NCI-H1105 treated with DMSO at 0.1 percent for 48 hours (cell line): ENCODE measurements around the gene ERBB4.
"Not testable (repeated sequence)": the region's sequence is repeated elsewhere in the genome, so short reads cannot be mapped to it uniquely, and the experiment has no call there.

ENCODE experiments used
- DNase-seq: peaks from one replicate; lab custom pipeline; 2025; lab: John Stamatoyannopoulos, UW

The ERBB4 gene

GRCh38 chr2:212078103-212078502, 460.5 kb downstream of the ERBB4 start:
- no peak for DNase-seq

GRCh38 chr2:212076456-212076855, 462.1 kb downstream of the ERBB4 start:
- DNase-seq: no peak

- DNase-seq: no peak
These were observed 465.2 kb downstream of the ERBB4 start for GRCh38 chr2:212073360-212073759.

DNA sequence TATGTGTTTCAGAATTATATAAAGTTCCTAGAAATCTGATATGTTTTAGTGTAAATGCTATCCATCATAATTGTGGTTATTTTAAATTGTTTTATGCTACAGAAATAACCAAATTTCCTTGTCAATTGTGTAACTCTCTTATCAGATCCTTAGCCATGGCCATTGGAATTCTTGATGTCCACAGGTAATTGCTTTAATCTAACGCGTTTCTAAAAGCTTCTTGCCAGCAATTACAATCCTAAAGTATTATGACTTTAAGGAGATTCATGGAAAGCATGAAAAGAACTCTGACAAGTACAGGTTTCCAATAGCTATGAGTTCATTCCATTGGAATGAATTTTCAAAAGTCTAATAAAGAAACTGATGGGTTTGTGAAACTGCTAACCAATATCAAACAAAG, 472.1 kb downstream of the ERBB4 start:
- DNase-seq: no peak

DNA sequence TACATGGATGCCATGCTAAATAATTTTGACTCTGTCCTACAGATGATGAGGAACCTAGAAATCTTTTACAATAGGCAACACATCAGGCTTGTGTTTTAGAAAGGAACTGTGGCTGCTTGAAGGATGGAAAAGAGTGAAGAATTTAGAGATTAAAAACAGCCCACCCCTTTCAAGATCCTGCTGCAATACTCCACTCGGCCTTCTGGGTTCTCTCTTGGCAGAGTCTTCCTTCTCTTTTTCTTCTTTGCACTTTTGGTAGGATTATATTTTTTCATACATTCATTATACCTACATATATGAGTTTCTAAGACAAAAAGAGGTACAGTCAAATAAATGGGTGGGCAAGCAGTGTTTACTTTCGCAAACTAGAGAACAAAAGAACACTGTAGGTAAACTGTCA, 474.3 kb downstream of the ERBB4 start:
- DNase-seq: no peak

- DNase-seq: no peak
These were observed 486.0 kb downstream of the ERBB4 start for GRCh38 chr2:212052412-212053159.

DNA sequence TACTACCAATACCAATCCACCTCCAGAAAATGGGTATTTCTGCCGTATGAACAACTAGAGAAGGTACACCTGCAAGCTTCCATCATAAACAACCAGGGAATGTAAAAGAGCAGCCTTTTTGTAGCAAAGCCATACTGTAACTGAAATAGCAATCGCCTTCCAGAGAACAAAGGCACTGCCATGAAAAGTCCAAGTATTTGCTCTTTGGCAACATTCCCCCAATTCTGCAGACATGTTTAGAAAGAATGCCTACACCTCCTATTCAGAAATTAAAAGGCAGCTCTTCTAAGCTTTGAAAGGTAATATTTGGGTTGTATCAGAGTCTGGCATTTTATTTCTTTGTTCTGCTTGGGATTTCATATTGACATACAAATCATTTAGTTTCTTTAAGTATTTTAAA, 487.7 kb downstream of the ERBB4 start:
- no peak for DNase-seq

DNA sequence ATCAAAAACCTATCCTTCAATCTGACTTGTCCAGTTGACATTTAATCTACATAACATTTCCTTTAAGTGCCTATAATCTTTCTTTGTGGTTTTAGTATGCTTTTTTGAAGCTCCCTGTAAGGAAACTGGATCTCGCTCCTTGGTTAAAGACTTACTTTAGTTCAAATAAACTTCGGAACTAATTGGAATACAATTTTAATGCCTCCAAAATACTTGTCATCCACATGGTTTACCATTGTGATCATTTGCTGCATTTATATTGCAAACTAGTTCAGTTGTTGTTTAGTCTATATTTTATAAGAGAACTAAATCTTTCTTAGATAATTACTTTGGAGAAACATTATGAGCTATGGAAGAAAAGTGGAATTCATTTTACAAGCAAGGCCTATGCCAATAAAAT, 496.0 kb downstream of the ERBB4 start:
- DNase-seq: no peak

- DNase-seq: no peak
These were observed 501.5 kb downstream of the ERBB4 start for GRCh38 chr2:212037062-212037461.

DNA sequence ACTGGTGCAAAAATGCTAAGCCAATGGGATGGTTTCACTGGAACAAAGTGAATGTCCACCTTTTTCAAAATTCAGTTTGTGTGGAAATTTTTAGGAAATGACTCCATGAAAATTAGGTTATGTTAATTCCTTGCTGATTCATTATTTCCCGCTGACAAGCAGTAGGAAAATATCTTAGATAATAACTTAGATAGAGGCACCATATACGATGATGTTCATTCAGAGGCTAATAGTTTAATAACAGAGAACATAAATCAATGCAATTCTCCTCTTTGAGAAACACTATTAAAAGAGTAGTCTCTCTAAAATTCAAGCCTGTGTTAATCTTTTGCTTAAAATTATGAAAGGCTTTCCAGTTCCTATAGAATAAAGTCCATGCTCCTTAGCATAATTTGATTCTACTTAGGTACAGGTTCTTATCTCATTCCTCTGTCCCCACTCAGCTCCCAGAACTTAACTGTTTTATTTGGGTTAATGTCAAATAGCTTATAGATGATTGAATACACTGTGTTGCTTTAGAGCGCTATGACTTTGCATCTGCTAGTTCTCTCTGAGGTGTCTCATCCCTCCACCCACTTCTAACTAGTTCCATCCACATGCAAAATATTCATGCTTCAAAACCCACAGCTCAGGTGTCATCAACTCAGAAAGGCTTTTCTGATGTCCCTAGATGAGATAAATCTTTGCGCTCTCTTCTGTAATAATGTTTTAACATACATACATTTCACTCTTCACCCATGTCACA, 503.6 kb downstream of the ERBB4 start:
- no peak for DNase-seq

- DNase-seq: no peak
These were observed 504.7 kb downstream of the ERBB4 start for GRCh38 chr2:212033888-212034287.

DNA sequence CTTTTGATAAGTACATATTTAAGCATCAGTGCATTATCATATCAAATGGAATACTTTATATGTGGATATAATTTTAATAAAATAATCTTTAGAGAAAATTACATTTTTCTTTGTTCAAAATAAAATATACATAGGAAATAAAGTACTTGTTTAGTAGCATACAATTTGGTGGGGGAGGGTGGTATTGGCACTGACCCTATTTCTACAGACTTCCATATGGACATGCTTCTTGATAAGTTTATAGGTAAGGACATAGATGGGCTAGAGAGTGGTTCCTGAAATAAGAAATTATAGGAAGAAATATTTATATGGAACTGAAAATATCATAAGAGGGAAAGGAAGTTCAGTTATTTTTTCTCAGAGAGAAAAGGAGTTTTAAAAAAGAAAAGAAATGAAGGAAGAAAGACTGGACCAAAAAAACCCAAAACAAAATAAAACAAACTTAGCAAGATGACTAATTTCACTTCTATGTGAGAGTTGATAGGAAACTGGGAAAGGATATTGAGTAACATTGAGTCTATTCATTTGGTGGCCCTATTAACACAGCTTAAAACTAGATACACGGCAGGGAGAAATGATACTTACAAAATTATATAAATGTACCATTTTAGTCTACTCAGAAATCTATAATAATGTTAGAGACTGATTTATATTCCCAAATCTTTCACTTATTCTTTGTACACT, 505.9 kb downstream of the ERBB4 start:
- DNase-seq: no peak

DNA sequence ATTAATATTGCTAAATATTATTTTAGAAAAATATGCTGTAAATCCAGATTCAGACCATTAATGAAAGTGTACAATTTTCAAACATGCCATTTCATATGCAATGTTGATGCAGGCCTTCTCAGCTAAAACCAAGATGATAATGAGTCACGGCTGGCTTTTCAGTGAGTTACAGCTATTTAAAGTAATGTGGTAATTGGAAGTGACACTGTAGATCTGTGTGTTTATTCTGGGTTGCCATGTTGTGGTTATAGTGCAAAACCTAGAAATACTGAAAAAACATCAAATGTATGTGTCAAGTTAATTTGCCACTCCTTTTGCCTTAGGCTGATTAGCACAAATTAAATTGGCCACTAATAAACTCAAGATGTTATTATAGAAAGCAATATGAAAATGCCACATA, 506.6 kb downstream of the ERBB4 start:
- DNase-seq: no peak

GRCh38 chr2:212030709-212031108, 507.9 kb downstream of the ERBB4 start:
- DNase-seq: no peak

DNA sequence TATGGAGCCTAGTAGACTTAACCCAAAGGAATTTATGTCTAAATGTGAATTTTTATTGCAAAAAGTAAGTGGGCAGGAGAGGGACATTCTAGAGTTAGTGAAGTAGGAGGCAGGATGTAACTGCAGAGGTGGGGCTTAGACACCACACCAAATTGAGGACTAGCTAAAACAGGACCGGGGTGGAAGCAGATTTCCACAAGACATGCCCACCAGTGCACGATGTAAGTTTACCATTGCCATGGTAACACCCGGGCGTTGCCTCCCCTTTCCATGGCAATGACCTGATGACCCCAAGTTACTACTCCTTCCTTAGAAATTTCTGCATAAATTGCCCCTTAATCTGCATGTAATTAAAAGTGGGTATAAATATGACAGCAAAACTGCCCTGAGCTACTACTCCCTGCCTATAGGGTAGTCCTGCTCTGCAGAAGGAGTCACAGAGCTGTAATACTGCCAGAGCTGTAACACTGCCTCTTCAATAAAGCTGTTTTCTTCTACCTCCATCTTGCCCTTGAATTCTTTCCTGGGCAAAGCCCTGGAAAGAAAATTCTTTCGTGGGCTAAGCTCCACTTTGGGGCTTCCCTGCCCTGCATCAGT, 509.7 kb downstream of the ERBB4 start:
- no peak for DNase-seq

DNA sequence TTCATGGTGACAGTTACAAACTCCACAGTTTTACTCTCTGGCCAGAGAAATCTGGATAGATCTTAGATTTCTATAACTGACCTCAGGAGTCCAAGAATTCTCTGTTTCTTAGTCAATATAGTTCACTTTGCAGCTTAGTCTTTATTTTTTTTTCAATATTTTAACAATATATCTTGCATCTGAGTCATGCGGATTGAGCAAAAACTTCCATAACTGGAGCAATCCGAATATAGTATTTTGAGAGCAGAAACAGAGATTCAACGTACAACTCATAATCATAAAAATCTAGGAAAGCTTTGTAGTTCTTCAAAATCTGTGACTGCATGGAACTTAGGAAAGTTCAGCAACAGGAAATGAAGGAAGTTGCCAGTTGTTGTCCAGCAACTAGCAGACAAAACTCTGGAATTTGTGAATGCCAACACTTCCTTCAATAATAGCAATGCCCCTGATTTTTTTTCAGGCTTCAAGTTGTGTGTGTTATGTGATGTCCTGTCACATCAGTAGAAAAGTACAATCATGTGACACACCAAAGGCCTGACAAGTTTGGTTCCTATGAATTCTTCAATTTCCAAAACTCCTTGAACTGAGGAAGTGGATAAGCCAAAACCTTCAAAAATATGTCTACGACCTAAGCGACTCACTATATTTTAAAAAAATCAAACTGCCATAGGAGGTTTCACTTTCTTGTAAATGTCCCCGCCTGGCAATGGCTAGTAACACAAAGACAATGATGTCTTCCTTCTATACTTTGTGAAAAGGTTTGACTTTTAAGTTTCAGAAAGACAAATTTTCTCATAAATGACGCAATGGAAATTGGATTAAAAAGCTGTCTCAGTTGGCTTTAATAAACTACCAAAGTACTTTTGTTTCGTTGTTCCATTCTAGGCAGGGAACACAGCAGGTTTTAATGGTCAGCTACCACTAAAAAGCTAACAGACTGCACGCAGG, 510.6 kb downstream of the ERBB4 start:
- no peak for DNase-seq

GRCh38 chr2:212024040-212024439, 514.6 kb downstream of the ERBB4 start:
- DNase-seq: no peak

DNA sequence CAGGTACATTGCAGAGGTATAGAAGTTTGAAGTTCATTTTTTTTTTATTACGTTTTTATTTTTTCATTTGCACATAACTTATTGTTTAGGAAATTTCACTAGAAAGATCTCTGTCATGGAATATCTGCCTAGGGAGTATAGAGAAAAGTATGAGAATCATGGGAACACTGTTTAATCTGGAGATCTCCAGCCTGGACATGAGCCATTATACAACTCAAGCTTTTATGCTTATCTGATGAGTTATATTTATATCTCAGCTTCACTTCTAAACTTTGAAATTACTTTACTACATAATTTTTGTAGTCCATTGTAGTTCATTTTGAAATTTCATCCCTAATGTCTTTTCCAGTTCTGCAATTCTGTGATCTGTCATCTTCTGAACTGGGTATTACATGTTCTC, 515.6 kb downstream of the ERBB4 start:
- no peak for DNase-seq

- no peak for DNase-seq
These were observed 516.7 kb downstream of the ERBB4 start for GRCh38 chr2:212021947-212022346.

DNA sequence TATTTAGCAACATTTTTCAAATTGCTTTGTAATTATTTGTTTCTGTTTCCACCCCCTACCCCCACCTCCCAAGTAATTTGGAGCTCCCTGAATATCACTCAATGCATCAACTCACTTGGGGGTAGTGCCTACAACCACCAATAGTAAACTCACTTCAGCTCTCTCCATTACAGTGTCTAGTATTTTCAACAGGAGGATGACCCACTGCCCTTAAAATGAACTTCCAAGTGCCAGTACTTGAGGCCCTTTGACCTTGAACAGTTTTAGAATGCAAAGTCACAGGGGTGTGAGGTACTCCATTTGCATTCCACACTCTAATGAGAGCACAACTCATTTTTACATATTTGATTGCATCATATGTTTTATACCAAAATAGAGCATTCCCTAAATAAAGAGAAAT, 523.0 kb downstream of the ERBB4 start:
- DNase-seq: no peak

GRCh38 chr2:212013626-212014025, 525.0 kb downstream of the ERBB4 start:
- DNase-seq: no peak

DNA sequence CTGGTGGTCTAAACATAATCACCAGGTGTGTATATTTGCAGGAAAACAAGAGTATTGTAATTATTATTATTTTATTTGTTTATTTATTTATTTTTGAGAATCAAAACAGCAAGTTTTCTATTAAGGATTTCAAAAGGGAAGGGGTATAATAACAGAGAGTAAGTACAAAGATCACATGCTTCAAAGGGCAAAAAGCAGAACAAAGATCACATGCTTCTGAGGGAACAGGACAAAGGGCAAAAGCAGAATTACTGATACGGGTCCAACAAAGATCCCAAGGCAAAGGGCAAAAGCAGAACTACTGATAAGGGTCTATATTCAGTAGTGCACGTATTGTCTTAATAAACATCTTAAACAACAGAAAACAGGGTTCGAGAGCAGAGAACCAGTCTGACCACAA, 528.3 kb downstream of the ERBB4 start:
- not testable (repeated sequence) for DNase-seq
